Nephron (organoid): Measurements from ENCODE around the gene CTNND2.

Experiments
- H3K27ac Mint-ChIP-seq, 3 experiments: 2 replicates each; pipeline ENCODE4 v1.8.0; 2020; ENCODE audit warnings: mixed read lengths in 3 of 3, mild to moderate bottlenecking in 2 of 3, moderate library complexity in 1 of 3
- H3K27me3 Mint-ChIP-seq: 2 replicates; pipeline ENCODE4 v1.8.0; 2021; ENCODE audit warnings: low read depth, mild to moderate bottlenecking, moderate library complexity, mixed read lengths
- H3K36me3 Mint-ChIP-seq: 2 replicates; pipeline ENCODE4 v1.8.0; 2020; ENCODE audit warnings: low read depth, mixed read lengths
- H3K4me1 Mint-ChIP-seq: 2 replicates; pipeline ENCODE4 v1.8.0; 2020; ENCODE audit warnings: mixed read lengths
- H3K4me3 Mint-ChIP-seq, 3 experiments: 2 replicates each; pipeline ENCODE4 v1.8.0; 2020; ENCODE audit warnings: mild to moderate bottlenecking in 3 of 3, mixed read lengths in 3 of 3, moderate library complexity in 2 of 3
- H3K9me3 Mint-ChIP-seq: 2 replicates; pipeline ENCODE4 v1.8.0; 2020; ENCODE audit warnings: mixed read lengths
- TF ChIP-seq, protein P1 (sequence below), 3 experiments: fragments of 200-600 bp; sonication (generic); IDR thresholded peaks; one replicate each; pipeline ENCODE4 v1.5.0; 2021; ENCODE audit warnings: antibody characterized with exemption in 3 of 3; ENCODE audit not compliant: unreplicated experiment in 3 of 3

Gene CTNND2

DNA sequence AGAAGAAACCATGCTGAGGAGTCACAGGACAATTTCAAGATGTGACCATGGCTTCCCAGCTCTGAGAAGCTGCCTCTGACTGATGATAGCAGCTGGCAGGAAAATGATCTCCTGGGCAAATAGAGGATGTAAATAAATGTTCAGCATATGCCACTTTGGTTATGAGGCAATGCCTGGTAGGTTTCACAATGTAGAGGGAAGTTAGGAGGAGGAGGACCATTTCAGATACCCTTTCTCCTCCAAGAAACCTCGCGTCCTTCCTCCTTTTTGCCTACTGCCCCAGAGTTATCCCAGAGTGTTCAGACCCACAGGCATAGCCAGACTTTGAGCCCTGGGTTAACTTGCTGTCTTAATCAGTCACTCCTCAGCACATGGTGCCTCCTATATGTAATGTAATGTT is 601.6 kb downstream of the CTNND2 start:
- TF ChIP-seq, protein P1, sequence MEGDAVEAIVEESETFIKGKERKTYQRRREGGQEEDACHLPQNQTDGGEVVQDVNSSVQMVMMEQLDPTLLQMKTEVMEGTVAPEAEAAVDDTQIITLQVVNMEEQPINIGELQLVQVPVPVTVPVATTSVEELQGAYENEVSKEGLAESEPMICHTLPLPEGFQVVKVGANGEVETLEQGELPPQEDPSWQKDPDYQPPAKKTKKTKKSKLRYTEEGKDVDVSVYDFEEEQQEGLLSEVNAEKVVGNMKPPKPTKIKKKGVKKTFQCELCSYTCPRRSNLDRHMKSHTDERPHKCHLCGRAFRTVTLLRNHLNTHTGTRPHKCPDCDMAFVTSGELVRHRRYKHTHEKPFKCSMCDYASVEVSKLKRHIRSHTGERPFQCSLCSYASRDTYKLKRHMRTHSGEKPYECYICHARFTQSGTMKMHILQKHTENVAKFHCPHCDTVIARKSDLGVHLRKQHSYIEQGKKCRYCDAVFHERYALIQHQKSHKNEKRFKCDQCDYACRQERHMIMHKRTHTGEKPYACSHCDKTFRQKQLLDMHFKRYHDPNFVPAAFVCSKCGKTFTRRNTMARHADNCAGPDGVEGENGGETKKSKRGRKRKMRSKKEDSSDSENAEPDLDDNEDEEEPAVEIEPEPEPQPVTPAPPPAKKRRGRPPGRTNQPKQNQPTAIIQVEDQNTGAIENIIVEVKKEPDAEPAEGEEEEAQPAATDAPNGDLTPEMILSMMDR (IDR thresholded peaks at IDR 0.05; ENCODE audit: unreplicated experiment in 3 of 3) = no peak
- no peaks in the 10 kb centered on the region for H3K36me3 Mint-ChIP-seq
- no peaks in the 10 kb centered on the region for H3K4me1 Mint-ChIP-seq
- no peaks in the 10 kb centered on the region for H3K9me3 Mint-ChIP-seq
- H3K27me3 Mint-ChIP-seq = no peaks in the 10 kb centered on the region
- no peak overlapping the region for H3K4me3 Mint-ChIP-seq
- no peak overlapping the region for H3K27ac Mint-ChIP-seq

DNA sequence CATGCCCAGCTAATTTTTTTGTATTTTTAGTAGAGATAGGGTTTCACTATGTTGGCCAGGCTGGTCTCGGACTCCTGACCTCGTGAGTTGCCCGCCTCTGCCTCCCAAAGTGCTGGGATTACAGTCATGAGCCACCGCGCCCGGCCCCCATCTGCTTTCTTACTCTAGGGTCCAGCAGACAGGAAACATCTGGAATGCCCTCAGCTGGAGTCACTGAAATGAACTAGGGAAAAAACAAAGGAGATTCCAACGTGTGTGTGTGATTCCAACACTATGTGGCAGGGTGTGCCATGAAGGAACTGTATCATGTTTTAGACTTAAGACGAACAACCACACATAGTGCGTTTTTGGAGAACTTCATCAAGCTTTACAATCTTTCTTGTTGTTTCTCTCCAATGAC is 603.1 kb downstream of the CTNND2 start:
- Mint-ChIP-seq H3K4me3 (no peak overlapping the region), H3K9me3 (no peaks in the 10 kb centered on the region), H3K4me1 (no peaks in the 10 kb centered on the region), H3K27ac (no peak overlapping the region), H3K36me3 (no peaks in the 10 kb centered on the region), H3K27me3 (no peaks in the 10 kb centered on the region)
- TF ChIP-seq, protein P1 (IDR thresholded peaks at IDR 0.05; ENCODE audit: unreplicated experiment in 3 of 3) = no peak

DNA sequence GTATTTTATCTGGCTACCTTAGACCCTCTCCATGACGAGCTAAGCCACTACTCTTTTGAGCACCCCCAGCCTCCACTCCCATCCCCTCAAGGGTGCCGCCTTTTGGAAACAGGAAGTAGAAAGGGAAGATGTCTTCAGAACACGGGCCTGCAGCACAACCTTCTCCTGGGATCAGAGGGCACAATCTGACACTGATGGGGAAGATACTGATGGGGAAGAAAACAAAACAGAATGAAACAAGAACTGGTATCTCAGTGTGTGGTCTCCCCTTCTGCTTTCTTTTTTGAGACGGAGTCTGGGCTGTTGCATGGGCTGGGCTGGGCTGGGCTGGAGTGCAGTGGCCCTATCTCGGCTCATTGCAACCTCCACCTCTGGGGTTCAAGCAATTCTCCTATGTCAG is 603.5 kb downstream of the CTNND2 start:
- TF ChIP-seq, protein P1 (IDR thresholded peaks at IDR 0.05; ENCODE audit: unreplicated experiment in 3 of 3) = no peak
- Mint-ChIP-seq H3K9me3 (no peaks in the 10 kb centered on the region), H3K36me3 (no peaks in the 10 kb centered on the region), H3K4me1 (no peaks in the 10 kb centered on the region), H3K27me3 (no peaks in the 10 kb centered on the region), H3K4me3 (no peak overlapping the region), H3K27ac (no peak overlapping the region)

DNA sequence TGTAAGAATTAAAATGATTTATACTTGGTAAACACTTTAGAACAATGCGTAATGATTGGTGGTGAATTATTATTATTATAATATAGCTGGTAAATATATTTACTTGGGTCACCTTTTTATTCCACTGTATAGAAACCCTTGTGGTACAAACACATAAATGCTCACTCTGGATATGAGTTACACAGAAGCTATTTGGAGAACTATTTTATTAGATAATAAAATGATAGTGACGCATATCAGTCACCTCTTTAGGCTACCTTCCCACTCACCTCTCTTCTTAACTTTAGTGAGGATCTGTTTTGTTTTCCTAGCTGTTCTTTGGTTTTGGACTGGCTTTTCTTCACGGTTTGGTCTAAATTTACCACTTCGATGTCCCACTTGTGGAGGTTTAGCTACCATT is 605.4 kb downstream of the CTNND2 start:
- Mint-ChIP-seq H3K4me3 (no peak overlapping the region), H3K9me3 (no peaks in the 10 kb centered on the region), H3K27ac (no peak overlapping the region), H3K4me1 (no peaks in the 10 kb centered on the region), H3K27me3 (no peaks in the 10 kb centered on the region), H3K36me3 (no peaks in the 10 kb centered on the region)
- TF ChIP-seq, protein P1 (IDR thresholded peaks at IDR 0.05; ENCODE audit: unreplicated experiment in 3 of 3) = no peak

DNA sequence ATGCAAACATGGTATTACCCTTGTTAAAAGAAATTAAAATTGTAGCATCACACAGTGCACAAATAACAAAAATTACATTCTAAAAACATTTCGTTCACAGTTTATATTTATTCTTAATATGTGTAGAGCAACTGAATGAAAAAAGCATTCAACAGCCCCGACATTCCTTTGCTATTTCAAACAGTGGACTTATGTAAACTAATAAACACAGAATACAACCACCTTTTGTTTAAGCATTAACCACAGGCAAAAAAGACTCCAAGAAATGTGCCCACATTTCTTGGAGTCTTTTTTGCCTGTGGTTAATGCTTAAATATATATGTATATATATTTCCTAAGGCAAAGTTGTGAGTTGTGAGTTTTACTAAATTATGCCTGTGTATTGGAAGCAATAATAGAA is 610.7 kb downstream of the CTNND2 start:
- Mint-ChIP-seq H3K4me3 (no peak overlapping the region), H3K27ac (no peak overlapping the region), H3K9me3 (no peaks in the 10 kb centered on the region)

More for the DNA sequence above, 610.7 kb downstream of the CTNND2 start:
- Mint-ChIP-seq H3K4me1 (peaks cover 6% of the 10 kb centered on the region), H3K27me3 (no peaks in the 10 kb centered on the region), H3K36me3 (no peaks in the 10 kb centered on the region)
- TF ChIP-seq, protein P1 (IDR thresholded peaks at IDR 0.05; ENCODE audit: unreplicated experiment in 3 of 3) = no peak
